ENCODE results near the gene SNX5. TPM values are rescaled to one million over a fixed set of nuclear protein-coding genes. Genes with fewer than 3 reads are reported as not detected.
A peak's percentile ranks its signal among the peaks of the same experiment; 100 is the strongest.

SNX5 gene
- total RNA-seq, 1 donor from 2014 or later, result 97.3 TPM

DNA sequence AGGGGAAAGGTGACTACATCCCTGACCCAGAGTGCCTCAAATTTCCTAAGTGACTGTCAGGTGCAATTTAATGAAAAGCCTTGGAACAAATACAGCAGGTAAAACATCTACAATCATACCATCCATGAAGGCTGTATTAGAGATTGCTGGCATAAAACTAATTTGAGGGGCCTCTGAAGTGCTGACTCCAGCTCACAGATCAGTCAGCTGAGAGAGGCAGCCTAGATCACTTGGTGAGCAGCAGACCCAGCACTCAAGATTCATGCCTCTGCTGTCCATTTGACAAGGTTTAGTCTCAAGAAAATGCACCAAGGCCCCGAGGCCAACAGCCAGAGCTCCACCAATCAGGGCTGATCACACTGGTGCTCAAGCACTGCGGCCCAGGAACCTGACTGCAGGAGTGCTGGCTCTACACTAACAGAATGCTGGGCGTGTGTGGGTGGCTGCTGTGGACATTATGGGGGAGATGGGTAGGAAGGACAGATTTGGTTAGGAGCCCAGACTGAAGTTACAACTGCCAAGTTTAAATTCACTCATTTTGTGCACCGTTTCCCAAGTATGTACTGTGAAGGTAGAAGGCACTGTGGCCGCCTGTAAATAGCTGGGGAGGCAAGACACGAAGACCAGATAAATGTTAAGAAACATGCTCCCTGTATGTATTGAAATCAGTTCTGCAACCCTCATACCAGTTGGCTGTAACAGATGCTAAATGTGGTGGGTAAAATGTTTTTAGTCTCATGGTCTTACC lies 28.2 kb downstream of the SNX5 start:
- DNase-seq, result no peak

DNA sequence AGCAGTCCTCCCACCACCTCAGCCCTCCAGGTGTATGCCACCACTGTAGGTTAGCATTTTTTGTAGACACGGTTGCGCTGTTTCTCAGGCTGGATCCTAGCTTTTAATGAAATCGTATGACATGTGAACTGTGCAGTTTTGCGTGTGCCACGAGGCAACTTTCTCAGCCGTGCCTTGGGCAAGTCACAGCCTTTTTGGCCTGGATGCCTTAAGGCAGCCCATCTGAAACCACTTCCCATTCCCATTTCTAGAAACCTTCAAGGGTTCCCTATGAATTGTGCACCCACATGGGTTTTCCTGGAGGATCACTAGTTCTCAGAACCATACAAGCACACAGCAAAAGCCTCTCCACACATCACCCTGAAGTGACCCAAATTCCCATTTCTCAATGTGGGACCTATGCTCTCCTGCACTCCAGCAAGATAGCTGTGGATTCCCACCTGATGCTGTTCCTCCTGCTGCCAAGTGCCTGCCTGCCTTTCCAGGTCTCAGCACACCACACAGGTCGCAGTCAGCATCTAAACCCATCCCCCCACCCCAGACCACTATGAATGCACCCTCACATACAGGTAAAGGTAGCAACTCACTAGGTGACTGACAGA lies 28.9 kb downstream of the SNX5 start:
- DNase-seq, result no peak

DNA sequence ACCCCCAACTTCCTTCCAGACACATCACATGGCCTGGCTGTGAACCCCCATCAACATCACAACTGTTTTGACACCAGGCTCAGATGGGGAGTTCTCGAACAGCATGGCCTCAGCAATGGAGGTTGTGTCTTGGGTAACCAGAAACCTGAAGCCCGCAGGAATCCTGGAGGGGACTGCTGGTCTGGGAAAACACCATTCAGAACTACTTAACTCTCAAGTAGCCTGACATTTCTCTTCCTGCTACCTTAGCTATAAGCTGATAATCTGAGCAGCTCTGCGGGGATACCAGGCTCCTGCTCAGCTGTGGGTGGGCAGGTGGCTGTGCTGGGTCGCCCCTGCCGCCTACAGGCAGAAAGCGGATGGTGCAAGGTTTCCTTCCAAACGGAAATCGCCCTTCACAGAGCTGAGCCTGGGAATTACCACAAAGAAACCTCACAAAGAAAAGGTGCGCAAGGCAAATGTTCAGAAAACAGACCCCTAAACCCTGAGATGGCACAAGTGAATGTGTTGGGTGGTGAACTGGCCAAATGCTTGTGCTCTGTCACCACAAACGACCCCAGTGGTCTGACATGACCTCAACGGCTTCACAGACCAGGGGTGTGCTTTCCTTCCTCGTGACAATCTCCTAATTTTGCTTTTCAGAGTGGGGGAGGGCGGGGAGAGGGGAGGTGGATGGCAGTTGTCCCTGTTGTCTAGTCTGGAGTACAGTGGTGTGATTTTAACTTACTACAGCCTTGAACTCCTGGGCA lies 29.5 kb downstream of the SNX5 start:
- DNase-seq, result peak; percentile 48

DNA sequence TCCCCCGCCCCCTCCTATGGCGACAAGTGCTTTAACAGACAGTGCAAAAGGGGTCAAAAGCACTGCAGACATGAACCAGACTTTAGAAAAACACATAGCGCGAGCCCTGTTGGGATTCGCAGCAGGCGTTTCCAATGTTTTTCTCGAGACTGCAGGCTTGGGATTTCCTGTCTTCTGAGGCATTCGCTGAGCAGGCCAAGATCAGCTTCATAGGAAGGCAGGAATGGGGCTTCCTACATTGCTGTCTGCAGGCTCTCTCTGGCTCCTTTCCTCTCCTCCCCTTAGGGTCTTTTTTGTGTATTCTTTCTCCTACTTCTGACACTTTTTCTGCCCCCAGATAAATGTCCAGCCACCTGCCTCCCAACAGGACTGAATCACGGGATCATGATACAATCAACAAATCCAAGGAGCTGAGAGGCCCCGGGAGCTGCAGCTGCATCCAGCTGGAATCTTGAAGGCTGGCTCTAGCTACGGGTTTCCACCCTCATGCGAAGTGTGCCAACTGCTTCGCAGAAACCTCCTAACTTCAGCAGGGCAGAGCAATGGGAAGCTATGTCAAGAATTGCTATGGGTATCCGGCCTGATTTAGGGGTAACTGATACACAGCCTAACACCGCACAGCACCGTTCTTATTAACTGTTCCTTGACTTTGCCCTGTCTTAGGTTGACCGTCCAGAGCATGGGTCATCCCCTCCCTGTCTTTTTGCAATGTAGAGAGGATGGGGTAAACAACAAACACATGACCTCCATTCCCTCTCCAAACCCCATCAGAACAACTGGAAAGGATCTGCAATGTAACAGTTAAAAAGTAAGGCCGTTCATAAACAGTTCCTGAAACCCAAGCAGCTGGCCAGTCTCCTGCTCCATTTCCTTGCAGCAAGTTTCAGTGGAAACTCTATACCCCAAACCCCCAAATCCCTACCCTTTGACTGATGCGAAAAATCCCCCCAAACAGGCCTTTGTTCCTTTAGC lies 31.5 kb downstream of the SNX5 start:
- peak; percentile 91 for DNase-seq

DNA sequence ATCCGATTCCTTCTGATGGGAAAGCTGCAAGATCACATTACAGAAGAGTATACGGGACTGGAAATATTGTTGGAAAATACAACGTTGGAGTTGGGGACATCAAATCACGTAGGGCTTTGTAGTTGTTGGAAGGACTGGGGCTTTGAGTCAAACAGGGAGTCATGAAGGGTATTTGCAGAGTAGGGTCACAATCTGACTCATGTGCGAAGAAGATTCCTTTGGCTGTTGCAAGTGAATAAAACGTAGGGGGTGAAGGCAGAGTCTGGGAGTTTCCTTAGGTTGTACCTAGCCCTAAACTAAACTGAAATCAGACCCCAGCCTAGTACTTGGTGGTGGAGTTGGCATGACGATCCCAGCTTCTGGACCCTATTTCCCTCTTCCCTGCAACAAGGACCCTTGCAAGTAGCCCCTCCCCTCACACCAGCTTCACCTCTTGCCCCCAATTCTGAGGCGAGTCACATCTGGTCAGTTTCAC lies 32.3 kb downstream of the SNX5 start:
- no peak for DNase-seq

DNA sequence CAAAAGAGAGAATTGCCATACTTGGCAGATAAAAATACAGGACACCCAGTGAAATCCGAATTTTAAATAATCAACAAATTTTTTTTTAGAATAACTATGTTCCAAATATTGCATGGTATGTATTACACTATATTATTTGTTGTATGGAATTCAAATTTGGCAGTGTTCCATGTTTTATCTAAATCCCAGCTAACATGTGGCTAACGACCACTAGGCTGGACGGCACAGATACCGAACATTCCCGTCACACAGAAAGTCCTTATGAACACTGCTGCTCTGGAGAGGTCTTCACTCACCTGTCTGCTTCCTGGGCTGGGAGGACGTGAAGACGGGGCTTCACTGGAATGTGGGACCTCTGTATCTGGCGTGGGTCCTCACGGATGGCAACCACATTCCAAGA lies 32.8 kb downstream of the SNX5 start:
- no peak for DNase-seq

DNA sequence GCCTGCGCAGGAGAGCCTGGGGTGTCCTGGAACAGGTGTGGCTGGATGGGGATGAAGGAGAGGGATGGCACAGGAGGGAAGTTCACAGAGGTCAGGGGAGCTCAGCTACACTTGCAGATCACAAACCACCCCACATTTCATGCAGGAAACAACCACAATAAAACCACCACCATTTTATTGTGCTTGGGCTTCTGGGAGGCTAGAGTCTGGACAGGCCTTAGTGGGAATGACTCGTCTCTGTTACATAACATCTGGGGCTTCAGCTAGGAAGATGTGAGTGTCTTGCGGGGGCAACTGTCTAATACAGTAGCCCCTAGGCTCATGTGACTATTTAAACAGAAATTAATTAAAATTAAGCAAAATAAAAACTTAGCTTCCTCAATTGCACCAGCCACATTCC lies 33.4 kb downstream of the SNX5 start:
- DNase-seq, result no peak

DNA sequence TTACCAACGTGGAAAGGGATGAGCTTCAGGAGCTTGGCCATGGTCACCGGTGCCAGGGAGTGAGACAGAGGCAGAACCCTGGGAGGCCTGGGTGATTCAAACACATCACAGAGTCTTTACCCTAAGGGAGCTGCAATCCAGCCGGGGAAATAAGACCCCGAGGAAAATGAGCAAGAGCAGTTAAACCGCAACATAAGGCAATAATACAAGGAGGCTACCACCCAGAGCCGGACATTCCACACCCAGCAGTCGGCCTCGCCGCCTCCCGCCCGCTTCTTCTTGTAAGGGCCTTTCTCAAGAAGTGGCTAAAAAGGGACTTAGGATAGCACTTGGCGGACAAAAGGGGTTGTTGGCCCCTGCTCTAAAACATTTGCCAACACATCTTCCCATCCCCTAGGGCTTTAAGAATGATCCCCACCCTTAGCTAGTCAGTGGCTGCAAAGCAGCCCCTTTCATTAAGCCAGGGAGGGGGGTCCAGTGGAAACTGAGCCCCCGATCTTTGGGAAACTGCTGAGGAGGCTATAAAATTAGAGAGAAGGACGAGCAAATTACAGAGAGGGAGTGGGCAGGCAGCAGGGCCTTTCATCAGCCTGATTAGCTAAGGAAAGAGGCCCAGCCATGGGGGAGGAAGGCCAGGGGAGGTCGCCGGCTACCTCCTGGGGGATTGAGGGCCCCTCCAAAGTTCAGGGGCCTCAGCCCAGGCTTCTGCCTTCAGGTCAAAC lies 34.3 kb downstream of the SNX5 start:
- DNase-seq, result no peak

DNA sequence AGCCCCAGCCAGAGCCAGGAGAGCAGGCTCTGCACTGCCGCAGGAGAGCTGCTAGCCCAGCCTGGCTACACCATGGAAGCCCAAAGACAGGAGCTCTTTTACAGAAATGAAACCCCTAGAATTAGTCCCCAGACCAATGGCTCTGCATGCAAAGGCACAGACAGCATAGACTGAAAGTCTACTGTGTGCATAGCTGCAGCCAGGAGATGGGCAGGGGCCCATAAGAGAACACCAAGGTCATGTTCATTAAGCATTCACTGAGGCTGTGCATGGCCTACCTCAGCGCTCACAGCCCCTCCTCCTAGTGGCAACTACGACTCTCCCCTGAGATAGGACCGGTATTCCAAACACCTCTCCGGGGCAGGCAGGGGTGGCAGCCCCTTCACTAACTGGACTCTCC lies 34.9 kb downstream of the SNX5 start:
- no peak for DNase-seq

DNA sequence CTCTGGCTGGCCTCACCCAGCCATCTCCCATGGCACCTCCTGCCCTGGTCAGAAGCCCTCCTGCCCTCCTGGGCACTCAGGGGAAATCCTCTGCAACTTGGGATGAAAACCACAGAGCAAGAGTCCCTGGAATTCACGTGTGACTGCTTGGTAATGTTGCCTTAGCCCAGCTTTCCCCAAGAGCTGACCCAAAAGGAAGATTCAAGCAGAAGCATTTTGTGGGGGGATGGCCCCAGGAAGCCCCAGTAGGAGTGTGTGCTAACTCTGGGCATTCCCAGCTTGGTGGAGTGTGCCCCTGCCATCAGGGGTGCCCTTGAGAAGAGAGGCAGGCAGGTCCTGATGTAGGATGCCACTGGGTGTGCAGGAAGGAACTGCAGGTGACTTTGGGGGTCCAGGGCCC lies 35.5 kb downstream of the SNX5 start:
- DNase-seq, result no peak

DNA sequence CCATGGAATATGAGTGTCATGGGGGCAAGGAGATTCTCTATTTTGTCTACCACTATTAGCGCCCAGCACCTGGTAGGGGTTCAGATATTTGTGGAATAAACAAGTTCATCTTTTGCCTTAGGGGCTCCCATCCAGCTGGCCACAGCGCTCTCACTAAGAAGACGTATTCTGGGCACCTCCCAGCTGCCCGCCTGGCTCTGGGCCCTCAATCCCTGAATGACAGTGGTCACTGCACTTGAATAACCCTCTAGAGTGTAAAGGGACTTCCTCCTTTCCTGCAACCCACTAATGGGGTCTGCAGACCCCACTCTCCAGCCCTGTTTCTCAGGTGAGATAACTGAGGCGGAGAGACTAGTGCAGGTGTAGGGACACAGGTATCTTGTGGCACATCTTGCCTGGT lies 36.2 kb downstream of the SNX5 start:
- DNase-seq, result no peak

DNA sequence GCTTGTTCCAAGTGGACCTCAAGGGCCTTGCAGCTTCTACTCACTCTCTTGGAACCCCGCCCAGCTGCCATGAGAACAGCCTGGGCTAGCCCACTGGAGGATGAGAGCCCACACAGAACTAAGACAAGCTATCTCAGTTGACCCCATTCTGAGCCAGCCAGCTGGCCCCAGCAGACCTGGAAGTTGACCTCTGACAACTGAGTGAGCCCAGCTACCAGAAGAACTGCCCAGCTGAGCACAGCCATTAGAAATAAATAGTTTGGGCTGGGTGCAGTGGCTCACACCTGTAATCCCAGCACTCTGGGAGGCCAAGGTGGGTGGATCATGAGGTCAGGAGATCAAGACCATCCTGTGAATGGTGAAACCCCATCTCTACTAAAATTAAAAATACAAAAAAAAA lies 37.1 kb downstream of the SNX5 start:
- DNase-seq, result no peak

DNA sequence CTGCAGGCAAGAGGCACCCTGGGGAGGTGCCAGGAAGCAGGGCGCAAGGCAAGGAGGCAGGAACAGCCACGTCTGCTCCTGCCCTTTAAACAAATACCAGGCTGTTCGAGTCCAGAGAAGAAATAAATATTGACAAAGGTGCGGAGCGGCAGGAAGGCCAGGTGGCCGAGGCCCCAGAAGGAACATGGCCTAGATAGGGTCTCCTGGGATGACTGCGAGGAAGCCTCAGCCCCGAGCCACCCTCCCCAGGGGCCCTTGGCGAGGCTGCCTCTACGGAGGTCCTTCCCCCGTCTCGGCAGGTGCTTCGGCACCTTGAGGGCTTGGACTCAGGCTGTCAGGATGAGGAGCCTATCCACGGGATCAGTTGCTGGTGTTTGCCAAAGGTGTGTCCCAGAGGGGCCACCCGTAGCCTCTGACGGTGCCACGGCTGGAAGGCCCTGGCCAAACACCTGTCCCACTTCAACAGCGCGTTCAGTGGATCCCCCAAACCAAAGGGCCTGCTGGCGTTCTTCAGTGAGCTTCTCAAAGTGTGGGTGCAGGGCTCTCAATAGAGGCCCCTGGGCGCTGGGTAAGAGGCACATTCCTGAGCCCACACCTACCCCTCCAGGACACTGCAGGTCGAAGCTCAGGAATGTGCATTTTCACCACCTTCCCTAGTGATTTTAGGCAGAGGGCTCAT lies 39.8 kb downstream of the SNX5 start:
- DNase-seq, result no peak

DNA sequence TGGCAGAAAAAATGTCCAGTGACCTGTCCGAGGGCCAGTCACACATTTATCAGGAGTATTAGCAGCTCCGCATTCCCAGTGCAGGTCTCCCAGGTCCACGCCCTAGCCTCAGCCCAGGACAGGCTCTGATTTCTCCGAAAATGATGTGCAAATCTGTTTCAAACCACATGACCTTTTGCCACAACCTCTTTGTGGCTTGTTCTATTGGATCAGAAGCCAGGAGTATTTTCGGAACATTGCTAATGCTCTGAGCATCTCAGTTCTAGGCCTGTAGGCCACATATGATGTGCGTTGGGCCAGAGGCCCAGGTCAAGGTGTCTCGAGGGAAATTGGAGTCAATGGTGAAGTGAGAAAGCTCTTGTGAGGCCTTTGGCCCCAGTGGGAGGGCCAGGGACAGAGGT lies 40.4 kb downstream of the SNX5 start:
- no peak for DNase-seq

DNA sequence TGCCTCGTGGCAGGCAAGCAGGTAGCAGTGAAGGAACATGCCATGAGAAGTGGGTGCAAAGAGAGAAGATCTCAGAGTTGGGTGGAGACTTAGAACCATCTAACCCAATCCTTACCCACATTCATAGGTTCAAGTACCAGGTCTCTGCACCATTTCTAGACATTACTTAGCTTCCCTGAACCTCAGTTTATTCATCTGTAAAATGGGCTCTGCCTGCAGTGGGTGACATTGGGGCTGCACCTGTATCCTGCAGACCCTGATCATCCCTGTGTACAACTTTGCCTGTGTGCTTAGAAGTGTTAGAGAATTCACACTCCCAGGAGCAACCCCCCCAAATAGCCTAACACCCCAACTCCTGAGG lies 42.7 kb downstream of the SNX5 start:
- no peak for DNase-seq

DNA sequence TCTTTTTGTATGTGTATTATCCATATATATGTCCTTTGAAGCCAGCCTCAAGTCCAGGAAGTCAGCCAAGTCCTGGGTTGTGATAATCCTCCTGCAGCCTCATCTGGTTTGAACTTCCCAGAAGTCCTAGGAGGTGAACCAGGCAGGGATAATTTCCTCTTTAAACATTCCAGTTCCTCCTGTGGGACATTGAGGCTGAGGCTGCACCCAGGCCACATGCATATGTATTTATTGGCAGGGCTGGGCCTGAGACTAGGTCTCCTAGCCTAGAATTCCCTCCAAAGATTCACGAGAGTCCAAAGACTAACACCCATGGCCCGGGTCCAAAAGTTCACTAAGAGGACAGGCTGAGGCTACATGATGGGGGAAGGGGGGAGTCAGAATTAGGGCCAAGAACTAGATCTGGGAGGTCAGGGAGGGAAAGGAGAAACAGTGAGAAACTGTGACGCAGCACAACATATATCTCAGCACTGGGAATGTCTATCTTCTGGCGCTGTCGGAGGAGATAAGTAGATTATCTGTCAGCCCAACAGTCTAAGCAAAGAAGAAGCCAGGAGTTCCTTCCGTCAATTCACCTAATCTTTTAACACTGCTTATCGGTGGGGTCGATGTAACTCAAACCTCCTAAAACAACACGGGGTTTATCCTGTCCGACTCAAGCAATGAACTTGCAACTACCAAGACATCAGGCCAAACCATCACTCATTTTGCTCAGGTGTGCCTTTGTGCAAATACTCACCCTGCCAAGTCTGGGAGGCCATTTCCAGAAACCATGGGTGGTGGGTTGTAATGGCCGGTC lies 43.3 kb downstream of the SNX5 start:
- peak; percentile 86 for DNase-seq

DNA sequence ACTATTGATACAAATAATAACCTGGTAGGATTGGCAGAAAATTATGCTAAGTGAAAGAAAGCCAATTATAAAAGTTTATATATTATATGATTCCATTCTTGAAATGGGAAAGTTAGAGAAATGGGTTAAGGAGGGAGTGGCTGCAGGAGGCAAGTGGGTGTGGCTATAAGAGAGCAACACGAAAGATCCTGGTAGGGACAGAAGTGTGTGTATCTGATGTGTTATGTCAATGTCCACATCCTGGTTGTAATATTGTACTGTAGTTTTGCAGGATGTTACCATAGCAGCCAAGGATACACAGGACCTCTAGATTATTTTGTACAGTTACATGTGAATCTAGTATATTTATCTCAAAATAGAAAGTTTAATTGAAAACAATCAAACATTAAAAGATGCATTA lies 46.8 kb downstream of the SNX5 start:
- no peak for DNase-seq

DNA sequence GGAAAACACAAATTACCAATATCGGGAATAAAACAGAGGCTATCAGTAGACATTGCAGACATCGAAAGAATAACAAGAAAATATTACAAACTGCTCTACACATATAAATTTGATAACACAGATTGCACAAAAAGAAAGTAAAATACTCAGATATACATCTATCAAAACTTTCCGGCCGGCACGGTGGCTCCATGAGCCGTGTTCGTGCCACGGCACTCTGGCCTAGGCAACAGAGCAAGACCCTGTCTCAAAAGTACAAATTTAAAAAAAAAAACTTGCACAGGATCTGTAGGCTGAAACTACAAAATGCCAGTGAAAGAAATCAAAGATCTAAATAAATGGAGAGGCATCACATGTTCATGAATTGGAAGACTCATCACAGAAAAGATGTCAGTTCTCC lies 49.4 kb downstream of the SNX5 start:
- DNase-seq, result no peak

DNA sequence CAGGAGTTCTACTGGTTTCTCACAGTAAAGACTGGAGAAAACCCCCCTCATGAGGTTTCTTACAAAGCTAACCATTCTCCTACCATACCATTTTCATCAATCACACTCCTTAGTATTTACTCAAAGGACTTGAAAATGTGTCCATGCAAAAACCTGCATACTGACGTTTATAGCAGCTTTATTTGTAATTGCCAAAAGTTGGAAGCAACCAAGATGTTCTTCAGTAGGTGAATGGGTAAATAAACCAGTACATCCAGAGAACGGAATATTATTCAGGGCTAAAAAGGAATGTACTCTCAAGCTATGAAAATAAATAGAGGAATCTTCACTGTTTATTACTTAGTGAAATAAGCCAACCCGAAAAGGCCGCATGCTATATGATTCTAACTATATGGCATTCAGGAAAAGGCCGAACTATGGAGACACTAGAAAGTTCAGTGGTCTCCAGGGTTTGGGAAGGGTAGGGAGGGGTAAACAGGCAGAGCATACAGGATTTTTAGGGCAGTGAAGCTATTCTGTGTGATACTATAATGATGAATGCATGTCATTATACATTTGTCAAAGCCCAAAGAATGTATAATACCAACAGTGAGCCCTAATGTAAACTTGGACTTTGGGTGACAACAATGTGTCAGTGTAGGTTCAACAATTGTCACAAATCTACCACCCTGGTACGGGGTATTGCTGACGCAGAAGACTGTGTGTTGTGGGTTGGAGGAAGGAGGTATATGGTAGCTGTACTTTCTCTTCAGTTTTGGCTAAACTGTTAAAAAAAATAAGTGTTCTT lies 50.6 kb downstream of the SNX5 start:
- no peak for DNase-seq

Measured in skin of body (tissue), 2 donors.